Adrenal gland (tissue), 12 donors: Measurements from ENCODE around the gene PIK3CB. TPM values are rescaled to one million over a fixed set of nuclear protein-coding genes. Genes with fewer than 3 reads are reported as not detected.
"Not testable (repeated sequence)": the region's sequence is repeated elsewhere in the genome, so short reads cannot be mapped to it uniquely, and the experiment has no call there.

ENCODE experiments used
- DNase-seq, 7 donors: peaks; one replicate each; pipeline ENCODE4 v3.0.0-alpha.2; 2019 to 2020
- H3K27ac ChIP-seq, 5 donors: fragments of 200-600 bp; sonication (generic) in 4 of 5; 1 replicate in 3 of 5; 2 replicates in 2 of 5; pipeline versions ENCODE4 v1.5.1 to v1.8.0; 2016 to 2020; ENCODE audit warnings: mild to moderate bottlenecking in 1 of 5
- H3K27me3 ChIP-seq: fragments of 200-600 bp; 2 replicates; pipeline ENCODE4 v1.8.0; 2021
- H3K36me3 ChIP-seq, 2 donors: fragments of 200-600 bp; replicated peaks in 1 of 2; 1 replicate in 1 of 2; 2 replicates in 1 of 2; pipeline versions ENCODE4 v1.5.1 to v1.8.0; 2018 to 2022
- H3K4me1 ChIP-seq, 2 donors: fragments of 200-600 bp; replicated peaks in 1 of 2; 1 replicate in 1 of 2; 2 replicates in 1 of 2; pipeline versions ENCODE4 v1.5.1 to v1.8.0; 2018 to 2021
- H3K4me3 ChIP-seq, 4 donors: fragments of 200-600 bp; sonication (generic) in 3 of 4; one replicate each; pipeline ENCODE4 v1.5.1; 2016 to 2018
- H3K9me3 ChIP-seq, 3 donors: fragments of 200-600 bp; sonication (generic) in 1 of 3; replicated peaks in 1 of 3; 1 replicate in 2 of 3; 2 replicates in 1 of 3; pipeline versions ENCODE4 v1.5.1 to v1.8.0; 2016 to 2021
- CTCF ChIP-seq, 6 experiments: fragments of 450-650 bp in 4 of 6; fragments of 200-600 bp in 2 of 6; sonication (generic) in 1 of 6; IDR thresholded peaks; 1 replicate in 5 of 6; 2 replicates in 1 of 6; pipeline versions ENCODE4 v1.5.1 to v1.8.0; 2016 to 2021; ENCODE audit warnings: antibody characterized with exemption in 6 of 6, mild to moderate bottlenecking in 2 of 6, moderate library complexity in 1 of 6
- POLR2A ChIP-seq, 2 donors: fragments of 450-650 bp; IDR thresholded peaks; one replicate each; pipeline ENCODE4 v1.6.1; 2017; ENCODE audit warnings: antibody characterized with exemption in 2 of 2, mild to moderate bottlenecking in 2 of 2, moderate library complexity in 1 of 2
- WGBS, 4 donors: extraction: QIAGEN DNeasy Blood & Tissue Kit in 2 of 4; methylation state at CpG; one replicate each; pipeline versions ENCODE4 v1.1.5 to v1.1.7; 2013 to 2017; 5-methylcytosine and 5-hydroxymethylcytosine counted together
- intact Hi-C, 2 donors: fragments of 100-400 bp; cut with DNase I; formaldehyde crosslinking; loops; one replicate each; pipeline versions ENCODE4 v1.14.1 to v1.15.0; 2022 to 2023
- polyA plus RNA-seq, 3 donors: library from polyadenylated mRNA; stranded (reverse); fragments of 200-250 nt in 2 of 3; fragments of 350-450 nt in 1 of 3; fragmentation: Illumina TruSeq in 1 of 3; extraction: RNeasy Lipid Tissue Mini Kit (QIAGEN cat#74804) in 1 of 3; gene quantifications; one replicate each; pipeline ENCODE4 v1.2.3, GENCODE V29; 2013 to 2014
- total RNA-seq, 9 donors: library from RNA; depleted of rRNA in 4 of 9; stranded (reverse); fragments of >200 nt in 4 of 9; fragments of 120-200 nt in 1 of 9; fragmentation: NEBNext Ultra II Directional in 1 of 9; extraction: Animal tissue kit (Norgen Biotek cat#: 25700) in 1 of 9; gene quantifications; one replicate each; pipeline versions ENCODE4 v1.1.0 to v1.2.4, GENCODE V29; 2013 to 2023
- donor health status: healthy with polysubstance abuse.
- donor health status: Bipolar disorder and iron deficiency.
- donor health status: DM: yes; HTN: yes; CAD: no.
- donor health status: DM: no; HTN: no; CAD: no.
- donor health status: DM: no; HTN: no; CAD: no.
- donor health status: DM: yes; HTN: yes; CAD: no.

The PIK3CB gene
- total and polyA plus RNA-seq, 12 donors, result 4.6 to 26.0 (median 15.5) TPM

DNA sequence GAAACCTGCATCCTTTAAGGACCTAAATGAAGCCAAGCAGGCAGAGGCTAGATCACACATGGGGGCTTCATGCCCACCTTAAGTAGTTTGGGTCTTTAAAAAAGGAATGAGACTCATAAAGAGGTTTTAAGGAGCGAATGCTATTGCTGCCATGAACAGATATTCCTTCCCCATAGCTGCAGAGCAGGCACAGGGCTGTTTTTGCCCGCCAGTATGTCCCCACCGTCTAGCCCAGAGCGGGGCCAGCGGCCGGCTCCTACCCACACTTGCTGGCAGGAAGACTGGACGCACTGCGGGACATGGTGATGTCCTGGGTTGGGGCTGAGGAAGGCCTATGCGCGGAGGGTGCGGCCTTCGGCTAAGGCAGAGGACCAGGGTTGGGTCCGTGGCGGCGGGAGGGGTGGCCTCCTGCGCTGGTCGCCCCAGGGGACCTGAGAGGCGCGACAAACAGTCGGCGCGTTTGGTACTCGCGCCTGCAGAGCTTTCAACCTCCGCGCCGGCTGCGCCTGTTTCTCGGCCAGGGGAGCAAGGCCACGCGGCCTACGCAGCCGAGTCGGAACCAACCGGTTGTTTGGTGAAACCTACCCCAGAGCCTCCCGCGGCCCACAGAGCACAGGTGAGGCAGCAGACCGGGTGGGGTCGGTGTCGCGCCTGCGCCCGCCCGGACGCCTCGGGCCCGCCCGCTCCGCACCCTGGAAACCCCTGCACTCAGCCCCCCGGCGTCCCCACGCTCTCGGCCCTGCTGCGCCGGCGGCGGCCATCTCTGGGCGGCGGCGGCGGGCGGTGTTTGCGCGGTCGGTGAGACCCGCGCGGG, 226.2 kb downstream of the PIK3CB start, which contains the start of gene FAIM:
TSS of gene FAIM (plus strand) at position 450 of the 814 bp plus-strand sequence. CDS start 10,956 bp downstream, outside the sequence.
- Histone ChIP-seq H3K36me3 (no peaks in the 10 kb centered on the region), H3K27ac (peak within 1 kb of the TSS; percentile 59 to 99 (median 97)), H3K27me3 (no peaks in the 10 kb centered on the region), H3K9me3 (no peaks in the 10 kb centered on the region), H3K4me3 (peak within 1 kb of the TSS; percentile 3 to 99 (median 78)), H3K4me1 (peaks cover 0 to 10% of the 10 kb centered on the region in 2 donors)
- DNase-seq, result peak; percentile 70 to 86 (median 80)
- no peak for TF ChIP-seq CTCF (IDR thresholded peaks at IDR 0.05)
- TF ChIP-seq POLR2A (IDR thresholded peaks at IDR 0.05), result peak; percentile 34 to 46
- intact Hi-C loops, result loop anchor here in 1 of 2 donors (5.0 to 10.0 kb wide), 2 partner anchors 226 to 309 kb away; partner anchors contain the start of gene PIK3CB
- WGBS, 4 donors, result 2 to 88% (median 2%) methylated on average over 1 to 68 of the region's 68 CpGs

- not testable (repeated sequence) for H3K27ac ChIP-seq, H3K36me3 ChIP-seq, H3K9me3 ChIP-seq, H3K4me1 ChIP-seq, H3K27me3 ChIP-seq, H3K4me3 ChIP-seq, DNase-seq
- WGBS, 4 donors, result 92 to 96% (median 95%) methylated on average over 5 of the region's 5 CpGs
- intact Hi-C loops, result loop anchor here in 1 of 2 donors (10.0 kb wide), 1 partner anchor 231 kb away; the partner anchor contains the start of gene PIK3CB
These were observed 230.6 kb downstream of the PIK3CB start for GRCh38 chr3:138604106-138604595.

Other genes with a start within 250 kb of the PIK3CB start
- gene CEP70, start 240.7 kb downstream of the PIK3CB start, total RNA-seq, result 10 to 100 TPM in 8 of 9 donors, 1 to 10 TPM in 1; 7.8 to 26.9 (median 17.1) TPM
- 10 to 100 TPM in 2 of 3 donors, 1 to 10 TPM in 1; 7.9 to 19.1 (median 11.2) TPM for gene CEP70, start 240.7 kb downstream of the PIK3CB start, polyA plus RNA-seq
- gene FAIM, start 226.2 kb downstream of the PIK3CB start, total RNA-seq, result 10 to 100 TPM in 4 of 9 donors, 1 to 10 TPM in 5; 5.5 to 15.2 (median 7.8) TPM
- 10 to 100 TPM in 2 of 3 donors, 1 to 10 TPM in 1; 9.3 to 26.5 (median 12.4) TPM for gene FAIM, start 226.2 kb downstream of the PIK3CB start, polyA plus RNA-seq
- gene FOXL2, start 112.2 kb upstream of the PIK3CB start, total RNA-seq, result 10 to 100 TPM in 1 of 9 donors, 1 to 10 TPM in 7, not detected in 1; 1.1 to 11.2 (median 5.2) TPM
- gene FOXL2, start 112.2 kb upstream of the PIK3CB start, polyA plus RNA-seq, result 1 to 10 TPM in 2 of 3 donors, under 1 TPM in 1; 0.40 to 2.2 (median 2.0) TPM
- 1 to 10 TPM in 6 of 9 donors, under 1 TPM in 3; under 0.01 to 9.6 (median 2.9) TPM for gene FOXL2NB, start 112.3 kb upstream of the PIK3CB start, total RNA-seq
- 1 to 10 TPM in 1 of 3 donors, under 1 TPM in 2; 0.20 to 1.6 (median 0.62) TPM for gene FOXL2NB, start 112.3 kb upstream of the PIK3CB start, polyA plus RNA-seq
- gene PRR23A, start 171.3 kb upstream of the PIK3CB start, total RNA-seq, result not detected
- not detected for gene PRR23A, start 171.3 kb upstream of the PIK3CB start, polyA plus RNA-seq
- not detected for gene PRR23B, start 186.0 kb upstream of the PIK3CB start, total RNA-seq
- not detected for gene PRR23B, start 186.0 kb upstream of the PIK3CB start, polyA plus RNA-seq
- not detected for gene PRR23C, start 210.0 kb upstream of the PIK3CB start, total RNA-seq
- gene PRR23C, start 210.0 kb upstream of the PIK3CB start, polyA plus RNA-seq, result not detected